Caco-2 (cell line): ENCODE measurements around the gene SPATA17. TPM values are rescaled to one million over a fixed set of nuclear protein-coding genes. Genes with fewer than 3 reads are reported as not detected.

Experiments used
- BruUV-seq: library from RNA; stranded (reverse); fragments of 400-500 nt; replicated peaks from 2 replicates; lab custom pipeline; 2021; lab: Mats Ljungman, UMichigan
- CTCF ChIA-PET: fragments of 300-600 bp; sonication (Branson Sonifier 250); formaldehyde crosslinking; loops from one replicate; lab custom pipeline; 2022; ENCODE audit warnings: antibody characterized with exemption; lab: Charles Lee
- POLR2A ChIA-PET: fragments of 300-600 bp; sonication (Branson Sonifier 250); formaldehyde crosslinking; loops from one replicate; lab custom pipeline; 2022; ENCODE audit warnings: antibody characterized with exemption; lab: Charles Lee
- DNase-seq, 2 experiments: peaks; one replicate each; pipeline versions ENCODE4 v3.0.0 to v3.0.0-alpha.2; 2020 to 2022
- H3K27me3 ChIP-seq: replicated peaks from 2 replicates; pipeline ENCODE4 v1.6.0; 2011; ENCODE audit warnings: low read length; ENCODE audit not compliant: control insufficient read depth, insufficient read depth
- H3K36me3 ChIP-seq: 2 replicates; pipeline ENCODE4 v1.5.1; 2011; ENCODE audit warnings: low read length; ENCODE audit not compliant: control insufficient read depth, insufficient read depth
- H3K4me1 ChIP-seq: fragments of 250-450 bp; sonication (Bioruptor Pico); 2 replicates; pipeline ENCODE4 v1.5.1; 2020; ENCODE audit warnings: mild to moderate bottlenecking
- H3K4me3 ChIP-seq: 2 replicates; pipeline ENCODE4 v1.5.1; 2011; ENCODE audit warnings: low read depth, mild to moderate bottlenecking, control low read depth, low read length
- H3K9me3 ChIP-seq: fragments of 250-450 bp; sonication (Bioruptor Pico); 2 replicates; pipeline ENCODE4 v1.5.1; 2020; ENCODE audit warnings: mild to moderate bottlenecking, moderate library complexity
- H3K27ac Mint-ChIP-seq: one replicate; pipeline ENCODE4 v1.8.0; 2022; ENCODE audit warnings: mixed read lengths; ENCODE audit not compliant: unreplicated experiment
- H3K27me3 Mint-ChIP-seq: one replicate; pipeline ENCODE4 v1.8.0; 2022; ENCODE audit warnings: mixed read lengths; ENCODE audit not compliant: insufficient read depth, unreplicated experiment
- H3K36me3 Mint-ChIP-seq: one replicate; pipeline ENCODE4 v1.8.0; 2022; ENCODE audit warnings: mild to moderate bottlenecking, mixed read lengths; ENCODE audit not compliant: insufficient read depth, unreplicated experiment
- H3K4me1 Mint-ChIP-seq: one replicate; pipeline ENCODE4 v1.8.0; 2022; ENCODE audit warnings: low read depth, mixed read lengths; ENCODE audit not compliant: unreplicated experiment
- H3K4me3 Mint-ChIP-seq: one replicate; pipeline ENCODE4 v1.8.0; 2022; ENCODE audit warnings: mild to moderate bottlenecking, moderate library complexity, mixed read lengths; ENCODE audit not compliant: unreplicated experiment
- H3K9me3 Mint-ChIP-seq: one replicate; pipeline ENCODE4 v1.8.0; 2022; ENCODE audit warnings: mixed read lengths; ENCODE audit not compliant: unreplicated experiment
- intact Hi-C: fragments of 100-400 bp; cut with micrococcal nuclease; formaldehyde crosslinking; loops from one replicate; pipeline ENCODE4 v1.10.0; 2022; ENCODE audit not compliant: unreplicated experiment
- total RNA-seq: library from RNA; stranded (reverse); gene quantifications from 2 replicates; pipeline ENCODE4 v1.2.3, GENCODE V29; 2022
- TF ChIP-seq, protein P1 (sequence below), 2 experiments: fragments of 200-600 bp in 1 of 2; IDR thresholded peaks; 1 replicate in 1 of 2; 2 replicates in 1 of 2; pipeline versions ENCODE4 v1.5.1 to v1.8.0; 2011 to 2022; ENCODE audit warnings: antibody characterized with exemption in 1 of 2, control low read depth in 1 of 2, inconsistent platforms in 1 of 2, low read depth in 1 of 2, low read length in 1 of 2, mild to moderate bottlenecking in 1 of 2, moderate library complexity in 1 of 2; ENCODE audit not compliant: insufficient read depth in 1 of 2, severe bottlenecking in 1 of 2, unreplicated experiment in 1 of 2

The SPATA17 gene
- total RNA-seq, 1 experiment from 2014 or later, result 1.1 TPM

- H3K9me3 Mint-ChIP-seq, result no peaks in the 10 kb centered on the region
- Histone ChIP-seq H3K4me3 (no peak overlapping the region), H3K27me3 (no peaks in the 10 kb centered on the region), H3K4me1 (no peaks in the 10 kb centered on the region), H3K36me3 (no peaks in the 10 kb centered on the region), H3K9me3 (no peaks in the 10 kb centered on the region)
- POLR2A ChIA-PET, result no interaction called here
- CTCF ChIA-PET, result no interaction called here
- no peaks in the 10 kb centered on the region for H3K27me3 Mint-ChIP-seq
- no peaks in the 10 kb centered on the region for H3K36me3 Mint-ChIP-seq
- no peak overlapping the region for H3K4me3 Mint-ChIP-seq
- no peak overlapping the region for H3K27ac Mint-ChIP-seq
- intact Hi-C loops, result no loop called here
- H3K4me1 Mint-ChIP-seq, result no peaks in the 10 kb centered on the region
- no TSS peak for BruUV-seq
- TF ChIP-seq, protein P1, sequence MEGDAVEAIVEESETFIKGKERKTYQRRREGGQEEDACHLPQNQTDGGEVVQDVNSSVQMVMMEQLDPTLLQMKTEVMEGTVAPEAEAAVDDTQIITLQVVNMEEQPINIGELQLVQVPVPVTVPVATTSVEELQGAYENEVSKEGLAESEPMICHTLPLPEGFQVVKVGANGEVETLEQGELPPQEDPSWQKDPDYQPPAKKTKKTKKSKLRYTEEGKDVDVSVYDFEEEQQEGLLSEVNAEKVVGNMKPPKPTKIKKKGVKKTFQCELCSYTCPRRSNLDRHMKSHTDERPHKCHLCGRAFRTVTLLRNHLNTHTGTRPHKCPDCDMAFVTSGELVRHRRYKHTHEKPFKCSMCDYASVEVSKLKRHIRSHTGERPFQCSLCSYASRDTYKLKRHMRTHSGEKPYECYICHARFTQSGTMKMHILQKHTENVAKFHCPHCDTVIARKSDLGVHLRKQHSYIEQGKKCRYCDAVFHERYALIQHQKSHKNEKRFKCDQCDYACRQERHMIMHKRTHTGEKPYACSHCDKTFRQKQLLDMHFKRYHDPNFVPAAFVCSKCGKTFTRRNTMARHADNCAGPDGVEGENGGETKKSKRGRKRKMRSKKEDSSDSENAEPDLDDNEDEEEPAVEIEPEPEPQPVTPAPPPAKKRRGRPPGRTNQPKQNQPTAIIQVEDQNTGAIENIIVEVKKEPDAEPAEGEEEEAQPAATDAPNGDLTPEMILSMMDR (IDR thresholded peaks at IDR 0.05; ENCODE audit: insufficient read depth in 1 of 2, low read depth in 1 of 2, low read length in 1 of 2, severe bottlenecking in 1 of 2, unreplicated experiment in 1 of 2), result no peak
- no peak for DNase-seq
Measured at GRCh38 chr1:217846733-217847132, 215.6 kb downstream of the SPATA17 start.

GRCh38 chr1:217847643-217848042, 216.5 kb downstream of the SPATA17 start:
- H3K9me3 ChIP-seq, result no peaks in the 10 kb centered on the region
- ChIA-PET POLR2A (no interaction called here), CTCF (no interaction called here)
- H3K36me3 ChIP-seq, result no peaks in the 10 kb centered on the region
- TF ChIP-seq, protein P1 (IDR thresholded peaks at IDR 0.05; ENCODE audit: insufficient read depth in 1 of 2, low read depth in 1 of 2, low read length in 1 of 2, severe bottlenecking in 1 of 2, unreplicated experiment in 1 of 2), result no peak
- intact Hi-C loops, result no loop called here
- H3K4me1 ChIP-seq, result no peaks in the 10 kb centered on the region
- Mint-ChIP-seq H3K4me3 (no peak overlapping the region), H3K9me3 (no peaks in the 10 kb centered on the region), H3K27ac (no peak overlapping the region), H3K36me3 (no peaks in the 10 kb centered on the region), H3K27me3 (no peaks in the 10 kb centered on the region), H3K4me1 (no peaks in the 10 kb centered on the region)
- no TSS peak for BruUV-seq
- no peak for DNase-seq
- no peaks in the 10 kb centered on the region for H3K27me3 ChIP-seq
- no peak overlapping the region for H3K4me3 ChIP-seq

GRCh38 chr1:217856342-217857034, 225.3 kb downstream of the SPATA17 start:
- H3K4me3 Mint-ChIP-seq, result no peak overlapping the region
- BruUV-seq, result no TSS peak
- H3K27me3 Mint-ChIP-seq, result no peaks in the 10 kb centered on the region
- H3K9me3 ChIP-seq, result no peaks in the 10 kb centered on the region
- H3K4me1 Mint-ChIP-seq, result no peaks in the 10 kb centered on the region
- TF ChIP-seq, protein P1 (IDR thresholded peaks at IDR 0.05; ENCODE audit: insufficient read depth in 1 of 2, low read depth in 1 of 2, low read length in 1 of 2, severe bottlenecking in 1 of 2, unreplicated experiment in 1 of 2), result no peak
- CTCF ChIA-PET, result no interaction called here
- H3K27me3 ChIP-seq, result no peaks in the 10 kb centered on the region
- intact Hi-C loops, result no loop called here
- H3K36me3 Mint-ChIP-seq, result no peaks in the 10 kb centered on the region
- no peak overlapping the region for H3K4me3 ChIP-seq
- no peak for DNase-seq
- no peak overlapping the region for H3K27ac Mint-ChIP-seq
- H3K36me3 ChIP-seq, result no peaks in the 10 kb centered on the region
- POLR2A ChIA-PET, result no interaction called here
- H3K4me1 ChIP-seq, result no peaks in the 10 kb centered on the region
- H3K9me3 Mint-ChIP-seq, result peaks cover 10% of the 10 kb centered on the region
